ENCODE data around the gene PRKG1. TPM values are rescaled to one million over a fixed set of nuclear protein-coding genes. Genes with fewer than 3 reads are reported as not detected.
"Not testable (repeated sequence)": the region's sequence is repeated elsewhere in the genome, so short reads cannot be mapped to it uniquely, and the experiment has no call there.

PRKG1 gene
- polyA plus RNA-seq, 3 donors: 12.9 to 15.4 (median 13.7) TPM

DNA sequence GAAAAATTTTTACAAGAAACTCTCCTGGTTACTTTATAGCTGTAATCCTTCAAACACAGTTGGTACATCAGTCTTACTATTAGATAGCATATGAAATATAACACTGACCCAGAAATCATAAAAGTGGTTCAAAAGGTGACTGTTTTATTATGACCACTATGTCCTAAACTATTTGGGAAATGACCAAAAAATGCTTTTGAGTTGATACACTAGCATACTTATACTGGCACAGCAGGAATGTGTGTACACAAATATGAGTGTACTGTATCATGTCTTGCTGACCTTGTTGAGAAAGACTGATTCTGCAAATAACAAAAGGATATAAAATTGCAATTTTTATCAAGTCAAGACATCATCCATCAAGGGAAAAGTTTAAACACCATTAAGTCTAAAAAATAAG is 600.8 kb downstream of the PRKG1 start:
- no peak for DNase-seq (ENCODE audit: low read depth in 3 of 3, low spot score in 2 of 3)

DNA sequence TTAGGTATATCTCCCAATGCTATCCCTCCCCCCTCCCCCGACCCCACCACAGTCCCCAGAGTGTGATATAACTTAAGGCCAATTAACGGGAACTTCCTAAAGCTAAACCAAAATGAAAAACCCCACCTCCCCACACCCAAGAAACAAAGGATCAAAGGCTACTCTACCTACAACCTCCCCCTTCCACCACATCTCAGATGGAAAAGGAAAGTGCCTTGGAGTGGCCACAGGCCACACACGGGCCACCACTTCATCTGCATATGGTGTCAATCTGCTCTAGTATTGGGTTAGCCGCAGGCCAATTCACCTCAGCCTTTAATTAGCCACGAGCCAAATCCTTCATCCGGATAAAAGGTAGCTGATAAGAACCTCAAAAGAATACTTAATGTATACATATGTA is 605.6 kb downstream of the PRKG1 start:
- no peak for DNase-seq (ENCODE audit: low read depth in 3 of 3, low spot score in 2 of 3)

GRCh38 chr10:51683031-51683691 is 608.9 kb downstream of the PRKG1 start:
- DNase-seq (ENCODE audit: low read depth in 3 of 3, low spot score in 2 of 3): no peak

GRCh38 chr10:51685768-51686167 is 611.5 kb downstream of the PRKG1 start:
- DNase-seq (ENCODE audit: low read depth in 3 of 3, low spot score in 2 of 3): no peak

- DNase-seq (ENCODE audit: low read depth in 3 of 3, low spot score in 2 of 3): no peak
These were observed 613.0 kb downstream of the PRKG1 start for GRCh38 chr10:51687296-51687695.

DNA sequence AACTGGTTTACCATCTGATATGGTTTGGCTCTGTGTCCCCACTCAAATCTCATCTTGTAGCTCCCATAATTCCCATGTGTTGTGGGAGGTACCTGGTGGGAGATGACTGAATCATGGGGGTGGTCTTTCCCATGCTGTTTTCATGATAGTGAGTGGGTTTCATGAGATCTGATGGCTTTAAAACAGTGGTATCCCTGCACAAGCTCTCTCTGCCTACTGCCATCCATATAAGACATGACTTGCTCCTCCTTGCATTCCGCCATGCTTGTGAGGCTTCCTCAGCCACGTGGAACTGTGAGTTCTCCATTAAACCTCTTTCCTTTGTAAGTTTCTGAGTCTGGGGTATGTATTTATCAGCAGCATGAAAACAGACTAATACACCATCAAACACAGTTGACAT is 614.5 kb downstream of the PRKG1 start:
- DNase-seq (ENCODE audit: low read depth in 3 of 3, low spot score in 2 of 3): not testable (repeated sequence)

GRCh38 chr10:51689536-51689935 is 615.2 kb downstream of the PRKG1 start:
- no peak for DNase-seq (ENCODE audit: low read depth in 3 of 3, low spot score in 2 of 3)

GRCh38 chr10:51691135-51691534 is 616.8 kb downstream of the PRKG1 start:
- DNase-seq (ENCODE audit: low read depth in 3 of 3, low spot score in 2 of 3): no peak

GRCh38 chr10:51694086-51694768 is 619.9 kb downstream of the PRKG1 start:
- no peak for DNase-seq (ENCODE audit: low read depth in 3 of 3, low spot score in 2 of 3)

- DNase-seq (ENCODE audit: low read depth in 3 of 3, low spot score in 2 of 3): no peak
These were observed 622.0 kb downstream of the PRKG1 start for GRCh38 chr10:51696251-51696650.

DNA sequence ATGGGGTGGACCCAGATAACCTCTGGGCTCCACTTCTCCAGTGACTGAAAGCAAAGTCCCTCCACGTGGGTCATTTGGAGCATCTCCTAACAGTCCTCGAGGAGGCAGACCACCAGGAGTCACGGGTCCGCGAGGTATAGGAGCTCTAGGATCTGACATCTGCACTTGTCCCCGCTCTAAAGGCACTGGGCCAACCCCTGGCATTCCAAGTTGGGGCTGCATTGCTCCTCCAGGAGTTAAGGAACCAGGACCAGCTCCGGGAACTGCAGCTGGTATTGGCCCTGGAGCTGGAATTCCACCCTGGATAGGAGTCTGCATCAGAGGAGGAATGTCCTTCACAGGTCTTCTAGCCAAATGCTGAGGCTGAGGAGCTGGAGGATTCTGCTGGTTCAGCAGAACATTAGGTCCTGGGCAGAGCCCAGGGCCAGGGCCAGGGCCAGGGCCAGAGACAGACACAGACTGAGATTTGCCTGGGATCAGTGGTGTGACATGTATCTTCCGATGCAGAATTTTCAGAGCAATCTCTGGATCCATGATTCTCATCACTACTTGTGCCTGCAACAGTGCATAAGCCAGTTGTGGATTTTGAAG is 624.3 kb downstream of the PRKG1 start:
- DNase-seq (ENCODE audit: low read depth in 3 of 3, low spot score in 2 of 3): no peak

DNA sequence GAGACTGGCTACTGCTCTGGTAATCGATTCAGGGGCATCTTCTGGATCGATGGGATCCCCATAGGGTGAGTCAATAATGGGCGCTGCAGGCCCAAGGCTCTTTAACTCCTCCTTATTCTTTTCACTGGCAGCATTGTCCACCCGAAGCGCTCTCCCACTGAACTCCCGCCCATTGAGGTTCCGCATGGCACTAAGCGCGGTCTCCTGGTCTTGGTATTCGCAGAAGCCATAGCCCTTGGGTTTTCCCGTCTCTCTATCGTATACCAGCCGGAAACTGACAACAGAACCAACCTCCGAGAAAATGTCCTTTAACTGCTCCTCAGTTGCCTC is 624.8 kb downstream of the PRKG1 start:
- no peak for DNase-seq (ENCODE audit: low read depth in 3 of 3, low spot score in 2 of 3)

- peak; percentile 93 to 98 (median 94) for DNase-seq (ENCODE audit: low read depth in 3 of 3, low spot score in 2 of 3)
These were observed 625.4 kb downstream of the PRKG1 start, which contains the start of gene CSTF2T for GRCh38 chr10:51699475-51700227. Gene CSTF2T (minus strand): TSS chr10:51699595. CDS start chr10:51699549, 46 bp downstream.

DNA sequence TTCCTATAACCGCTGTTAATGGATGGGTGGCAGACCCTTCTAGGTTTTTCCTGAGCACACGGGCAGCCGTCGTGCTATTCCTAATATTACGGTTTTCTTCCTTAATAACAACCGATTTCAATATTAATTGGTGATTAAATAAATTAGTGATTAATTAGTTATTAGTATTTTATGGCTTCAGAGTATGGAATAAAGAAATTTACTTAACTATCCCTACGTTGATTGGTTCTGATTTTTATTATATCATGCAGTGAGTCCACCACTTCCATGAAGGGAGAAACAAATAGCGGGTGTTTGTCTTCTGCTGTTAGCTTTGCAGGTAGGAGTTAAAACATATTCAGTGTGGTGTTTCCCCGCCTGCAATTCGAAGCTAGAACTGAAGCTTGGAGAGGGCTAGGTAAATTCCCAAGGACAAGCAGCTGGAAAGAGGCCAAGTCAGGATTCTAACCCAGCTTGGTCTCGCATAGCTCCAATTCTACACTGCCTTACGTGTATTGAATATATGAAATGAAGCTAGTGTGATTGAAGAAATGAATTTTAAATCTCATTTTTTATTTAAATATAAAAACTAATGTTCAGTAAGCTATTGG is 626.0 kb downstream of the PRKG1 start:
- peak; percentile 18 to 53 (median 30) for DNase-seq (ENCODE audit: low read depth in 3 of 3, low spot score in 2 of 3)

DNA sequence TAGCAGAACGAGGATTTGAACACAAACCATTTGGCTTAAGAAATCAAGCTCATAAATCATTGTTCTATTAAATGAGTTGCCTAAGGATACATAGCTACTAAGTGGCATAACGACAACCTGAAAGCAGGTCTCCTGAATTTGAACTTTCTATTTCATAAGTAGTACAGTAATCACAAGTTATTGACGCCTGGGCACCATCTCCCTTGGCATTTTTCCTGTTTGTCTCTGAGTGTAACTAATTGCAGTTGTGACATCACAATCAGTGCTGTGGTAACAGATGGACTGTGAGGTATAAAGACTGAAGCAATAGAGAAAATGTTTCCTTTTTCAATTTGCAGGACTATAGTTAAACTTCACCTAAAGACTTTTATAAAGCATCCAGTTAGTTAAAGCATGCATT is 631.5 kb downstream of the PRKG1 start:
- DNase-seq (ENCODE audit: low read depth in 3 of 3, low spot score in 2 of 3): no peak

- DNase-seq (ENCODE audit: low read depth in 3 of 3, low spot score in 2 of 3): no peak
These were observed 631.9 kb downstream of the PRKG1 start for GRCh38 chr10:51706225-51706624.

- DNase-seq (ENCODE audit: low read depth in 3 of 3, low spot score in 2 of 3): no peak
These were observed 633.1 kb downstream of the PRKG1 start for GRCh38 chr10:51707392-51707791.

- no peak for DNase-seq (ENCODE audit: low read depth in 3 of 3, low spot score in 2 of 3)
These were observed 633.6 kb downstream of the PRKG1 start for GRCh38 chr10:51707821-51708424.

GRCh38 chr10:51708609-51709008 is 634.3 kb downstream of the PRKG1 start:
- no peak for DNase-seq (ENCODE audit: low read depth in 3 of 3, low spot score in 2 of 3)

DNA sequence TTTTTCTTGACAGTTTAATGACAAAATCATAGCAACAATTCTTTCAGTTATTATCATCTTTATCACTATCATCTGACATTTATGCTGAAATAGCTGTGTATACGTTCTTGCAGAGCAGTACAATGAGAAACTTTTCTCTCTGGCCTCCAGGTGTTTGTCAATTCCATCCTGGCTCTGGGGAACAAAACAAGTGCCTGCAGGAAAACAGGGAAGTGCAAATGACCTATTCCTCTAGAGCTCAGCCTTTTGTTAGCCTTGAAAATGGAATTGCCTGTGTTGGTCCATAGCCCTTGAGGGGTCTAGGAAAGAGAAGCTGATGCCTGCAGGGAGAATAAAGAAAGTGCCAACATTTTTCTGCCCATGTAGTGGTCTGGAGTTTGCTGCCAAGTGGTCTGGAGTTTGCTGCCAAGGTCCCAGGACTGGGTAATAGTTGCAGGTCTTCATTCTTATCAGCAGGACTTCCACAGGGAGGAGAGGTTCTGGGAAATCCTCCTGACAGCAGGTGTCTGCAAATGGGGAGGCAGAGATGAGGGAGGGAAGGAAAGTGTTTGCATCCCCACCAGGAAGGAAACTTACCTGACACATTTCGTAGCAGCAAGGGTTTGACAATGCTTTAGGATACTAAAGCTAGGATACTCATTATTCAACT is 635.2 kb downstream of the PRKG1 start:
- no peak for DNase-seq (ENCODE audit: low read depth in 3 of 3, low spot score in 2 of 3)

Measured in right renal cortex interstitium (tissue), 3 donors.